HepG2 (cell line): ENCODE measurements around the gene TRAF3.

Experiments
- CTCF ChIP-seq: sonication (generic); formaldehyde crosslinking; IDR thresholded peaks from 2 replicates; pipeline ENCODE4 v1.5.0; 2020; ENCODE audit warnings: mild to moderate bottlenecking, missing genetic modification reagents, moderate library complexity
- GTF2F1 ChIP-seq: fragments of 150-350 bp; IDR thresholded peaks from 2 replicates; pipeline ENCODE4 v1.6.1; 2014; ENCODE audit warnings: low read length
- KLF9 ChIP-seq: IDR thresholded peaks from 2 replicates; pipeline ENCODE4 v1.6.1; 2016; ENCODE audit warnings: low read depth
- KMT2B ChIP-seq: IDR thresholded peaks from 2 replicates; pipeline ENCODE4 v1.6.1; 2016; ENCODE audit warnings: missing genetic modification reagents, missing compliant biosample characterization
- PLSCR1 ChIP-seq: sonication (generic); formaldehyde crosslinking; IDR thresholded peaks from 2 replicates; pipeline ENCODE4 v1.5.0; 2020; ENCODE audit warnings: missing genetic modification reagents, mild to moderate bottlenecking, borderline replicate concordance
- RAD21 ChIP-seq: fragments of 450-650 bp; formaldehyde crosslinking; IDR thresholded peaks from 2 replicates; pipeline ENCODE4 v1.5.0; 2020; ENCODE audit warnings: mild to moderate bottlenecking
- ZBTB26 ChIP-seq: IDR thresholded peaks from 2 replicates; pipeline ENCODE4 v1.6.1; 2016; ENCODE audit warnings: missing compliant biosample characterization, missing genetic modification reagents, borderline replicate concordance
- ZBTB40 ChIP-seq, 2 experiments: fragments of 450-650 bp in 1 of 2; sonication (generic) in 1 of 2; formaldehyde crosslinking in 1 of 2; IDR thresholded peaks; 2 replicates each; pipeline versions ENCODE4 v1.6.1 to v1.8.0; 2016 to 2022; ENCODE audit warnings: antibody characterized with exemption in 1 of 2, mild to moderate bottlenecking in 1 of 2, missing genetic modification reagents in 1 of 2
- ZNF7 ChIP-seq: IDR thresholded peaks from 2 replicates; pipeline ENCODE4 v1.6.1; 2016; ENCODE audit warnings: missing biosample characterization, missing genetic modification reagents
- ZNF710 ChIP-seq: sonication (generic); formaldehyde crosslinking; IDR thresholded peaks from 2 replicates; pipeline ENCODE4 v1.5.0; 2020; ENCODE audit warnings: mild to moderate bottlenecking, missing genetic modification reagents, borderline replicate concordance
- ZNF776 ChIP-seq: sonication (generic); formaldehyde crosslinking; IDR thresholded peaks from 2 replicates; pipeline ENCODE4 v1.4.0; 2020; ENCODE audit warnings: mild to moderate bottlenecking, missing genetic modification reagents
- ZNF792 ChIP-seq: IDR thresholded peaks from 2 replicates; pipeline ENCODE4 v1.6.1; 2016

- TF ChIP-seq ZBTB26 (CRISPR knock-in tag) (no peak), PLSCR1 (no peak), CTCF (no peak), GTF2F1 (no peak), ZNF7 (no peak), KLF9 (CRISPR knock-in tag) (no peak), RAD21 (no peak), ZNF792 (CRISPR knock-in tag) (no peak), ZNF776 (CRISPR knock-in tag) (no peak), ZBTB40 (IDR thresholded peaks at IDR 0.05) (no peak), ZBTB40 (CRISPR knock-in tag; IDR thresholded peaks at IDR 0.05) (no peak), ZNF710 (CRISPR knock-in tag) (no peak), KMT2B (CRISPR knock-in tag) (no peak)
These were observed 50.5 kb downstream of the TRAF3 start for GRCh38 chr14:102827716-102828115.
